ENCODE results near the gene LGALS3BP.
A peak's percentile ranks its signal among the peaks of the same experiment; 100 is the strongest.

LGALS3BP gene

DNA sequence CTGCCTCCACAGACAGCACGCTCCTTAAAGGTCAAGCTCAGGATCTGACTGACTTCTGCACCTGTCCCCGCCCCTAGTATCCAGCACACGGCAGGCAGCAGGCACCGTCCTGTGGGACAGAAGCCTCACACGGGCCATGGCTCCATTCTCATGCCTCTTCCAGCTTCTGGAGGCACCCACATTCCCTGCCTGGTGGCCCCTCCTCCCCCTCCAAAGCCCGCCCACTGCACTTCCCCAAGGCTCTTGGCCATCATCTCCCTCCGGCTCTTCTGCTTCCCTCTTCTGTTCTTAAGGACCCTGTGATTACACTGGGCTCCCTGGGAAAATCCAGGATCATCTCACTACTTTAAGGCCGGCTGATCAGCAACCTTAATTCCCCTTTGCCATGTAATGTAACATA is 26.3 kb upstream of the LGALS3BP start:
- DNase-seq (ENCODE audit: low spot score) = no peak
- H3K27ac ChIP-seq = no peak overlapping the region
- TF ChIP-seq, protein P1, sequence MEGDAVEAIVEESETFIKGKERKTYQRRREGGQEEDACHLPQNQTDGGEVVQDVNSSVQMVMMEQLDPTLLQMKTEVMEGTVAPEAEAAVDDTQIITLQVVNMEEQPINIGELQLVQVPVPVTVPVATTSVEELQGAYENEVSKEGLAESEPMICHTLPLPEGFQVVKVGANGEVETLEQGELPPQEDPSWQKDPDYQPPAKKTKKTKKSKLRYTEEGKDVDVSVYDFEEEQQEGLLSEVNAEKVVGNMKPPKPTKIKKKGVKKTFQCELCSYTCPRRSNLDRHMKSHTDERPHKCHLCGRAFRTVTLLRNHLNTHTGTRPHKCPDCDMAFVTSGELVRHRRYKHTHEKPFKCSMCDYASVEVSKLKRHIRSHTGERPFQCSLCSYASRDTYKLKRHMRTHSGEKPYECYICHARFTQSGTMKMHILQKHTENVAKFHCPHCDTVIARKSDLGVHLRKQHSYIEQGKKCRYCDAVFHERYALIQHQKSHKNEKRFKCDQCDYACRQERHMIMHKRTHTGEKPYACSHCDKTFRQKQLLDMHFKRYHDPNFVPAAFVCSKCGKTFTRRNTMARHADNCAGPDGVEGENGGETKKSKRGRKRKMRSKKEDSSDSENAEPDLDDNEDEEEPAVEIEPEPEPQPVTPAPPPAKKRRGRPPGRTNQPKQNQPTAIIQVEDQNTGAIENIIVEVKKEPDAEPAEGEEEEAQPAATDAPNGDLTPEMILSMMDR (IDR thresholded peaks at IDR 0.05) = no peak
- H3K4me3 ChIP-seq = no peak overlapping the region

DNA sequence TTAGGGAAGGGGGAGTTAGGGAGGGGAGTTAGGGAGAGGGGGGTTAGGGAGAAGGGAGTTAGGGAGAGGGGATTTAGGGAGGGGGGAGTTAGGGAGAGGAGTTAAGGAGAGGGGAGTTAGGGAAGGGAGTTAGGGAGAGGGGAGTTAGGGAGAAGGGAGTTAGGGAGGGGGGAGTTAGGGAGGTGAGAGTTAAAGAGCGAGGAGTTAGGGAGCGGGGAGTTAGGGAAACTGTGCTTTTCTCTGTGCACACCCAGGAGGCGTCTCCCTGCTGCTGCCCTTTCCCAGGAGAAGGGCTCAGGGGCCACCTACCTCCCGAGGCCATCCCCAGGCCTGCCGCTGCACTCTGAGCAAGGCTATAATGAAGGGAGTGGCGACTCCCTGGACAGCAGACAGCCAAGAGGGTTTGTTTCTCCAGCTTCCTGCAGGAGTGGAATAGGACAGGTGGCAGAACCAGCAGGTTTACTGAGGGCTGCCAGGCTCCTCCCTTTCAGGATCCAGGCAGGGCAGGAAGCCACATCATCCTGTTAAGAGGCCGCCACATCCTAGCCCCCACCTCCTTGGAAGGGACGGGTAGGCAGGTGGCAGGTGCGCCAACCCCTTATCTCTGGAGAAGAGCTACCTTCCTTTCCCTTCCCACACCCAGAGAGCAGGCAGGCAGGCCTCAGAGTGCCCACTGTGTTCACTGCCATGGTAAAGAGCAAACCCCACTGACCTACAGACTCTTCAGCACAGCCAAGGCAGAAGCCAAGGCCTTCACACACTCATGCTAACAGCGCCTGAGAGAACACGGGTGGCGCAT is 25.5 kb upstream of the LGALS3BP start:
- TF ChIP-seq, protein P1 (IDR thresholded peaks at IDR 0.05) = no peak
- Histone ChIP-seq H3K27ac (no peak overlapping the region), H3K4me3 (no peak overlapping the region)
- no peak for DNase-seq (ENCODE audit: low spot score)

DNA sequence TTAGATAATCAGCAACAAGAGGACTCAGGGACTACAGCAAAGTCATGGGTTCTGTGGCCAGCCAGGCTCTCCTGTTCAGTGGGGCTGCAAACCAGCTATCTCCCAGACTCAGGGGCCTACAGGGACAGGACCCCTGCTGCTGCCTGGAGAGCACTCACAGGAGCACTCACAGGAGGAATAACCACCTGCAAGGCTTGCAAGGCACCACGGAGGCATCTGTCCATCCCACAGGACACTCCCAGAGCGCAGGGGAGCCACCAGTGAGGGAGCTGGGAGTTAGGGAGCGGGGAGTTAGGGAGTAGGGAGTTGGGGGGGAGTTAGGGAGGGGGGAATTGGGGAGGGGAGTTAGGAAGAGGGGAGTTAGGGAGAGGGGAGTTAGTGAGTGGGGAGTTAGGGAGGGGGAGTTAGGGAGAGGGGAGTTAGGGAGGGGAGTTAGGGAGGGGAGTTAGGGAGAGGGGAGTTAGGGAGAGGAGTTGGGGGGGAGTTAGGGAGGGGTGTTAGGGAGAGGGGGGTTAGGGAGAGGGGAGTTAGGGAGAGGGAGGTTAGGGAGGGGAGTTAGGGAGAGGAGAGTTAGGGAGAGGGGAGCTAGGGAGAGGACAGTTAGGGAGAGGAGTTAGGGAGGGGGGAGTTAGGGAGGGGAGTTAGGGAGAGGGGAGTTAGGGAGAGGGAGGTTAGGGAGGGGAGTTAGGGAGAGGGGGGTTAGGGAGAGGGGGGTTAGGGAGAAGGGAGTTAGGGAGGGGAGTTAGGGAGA is 24.1 kb upstream of the LGALS3BP start:
- Histone ChIP-seq H3K27ac (no peak overlapping the region), H3K4me3 (no peak overlapping the region)
- no peak for DNase-seq (ENCODE audit: low spot score)
- TF ChIP-seq, protein P1 (IDR thresholded peaks at IDR 0.05) = no peak

DNA sequence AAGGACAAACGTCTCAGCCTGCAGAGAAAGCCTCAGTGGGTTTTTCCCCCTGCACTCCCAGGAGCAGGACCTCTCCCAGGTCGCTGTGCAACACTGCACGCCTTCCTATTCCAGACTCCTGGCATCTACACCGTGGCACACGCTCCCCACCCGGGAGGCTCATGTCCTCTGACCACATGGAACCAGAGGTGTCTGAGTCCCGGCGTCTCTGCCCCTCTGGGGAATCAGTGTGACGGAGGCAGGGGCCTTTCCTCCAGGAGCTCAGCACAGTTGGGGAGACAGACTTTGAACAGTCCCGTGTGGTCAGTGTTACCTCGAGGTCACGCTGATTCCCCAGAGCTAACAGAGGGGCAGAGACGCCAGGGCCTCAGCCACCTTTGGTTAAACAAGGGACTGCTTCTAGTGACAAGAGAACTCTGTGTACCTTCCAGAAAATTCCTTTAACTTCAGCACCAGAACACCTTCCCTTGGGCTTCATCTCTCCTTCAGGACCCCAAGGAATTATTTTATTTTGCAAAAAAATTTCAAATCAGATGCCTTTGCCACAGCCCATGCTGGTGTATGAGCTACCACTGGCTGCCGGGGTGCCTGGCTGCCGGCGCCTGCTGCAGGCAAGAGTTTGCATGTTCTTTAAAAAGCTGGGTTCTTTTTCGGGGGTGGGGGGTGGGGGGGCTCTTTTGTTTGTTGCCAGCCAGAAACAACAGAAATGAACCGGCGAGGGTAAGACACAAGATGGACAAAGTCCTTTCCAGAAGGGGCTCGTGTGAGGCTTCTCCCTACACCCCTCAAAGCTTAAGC is 23.3 kb upstream of the LGALS3BP start:
- no peak overlapping the region for H3K27ac ChIP-seq
- DNase-seq (ENCODE audit: low spot score) = no peak
- H3K4me3 ChIP-seq = no peak overlapping the region
- TF ChIP-seq, protein P1 (IDR thresholded peaks at IDR 0.05) = no peak

DNA sequence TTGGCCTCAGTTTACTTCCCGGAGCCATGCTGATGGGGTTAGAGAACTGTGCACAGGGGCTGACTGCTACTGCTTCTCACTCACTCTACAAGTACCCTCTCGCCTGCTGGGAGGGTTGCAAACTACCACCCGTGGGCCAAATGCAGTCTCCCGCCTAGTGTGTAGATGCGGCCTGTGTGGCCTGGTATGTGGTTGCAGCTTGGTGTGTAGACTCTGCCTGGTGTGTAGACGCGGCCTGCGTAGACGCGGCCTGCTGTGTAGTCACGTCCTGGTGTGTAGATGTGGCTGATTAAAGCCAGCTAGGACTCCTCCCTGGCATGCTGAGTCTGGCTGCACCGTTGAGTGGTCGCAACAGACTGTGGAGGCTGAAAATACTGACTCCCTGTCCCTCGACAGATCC is 22.6 kb upstream of the LGALS3BP start:
- DNase-seq (ENCODE audit: low spot score) = no peak
- Histone ChIP-seq H3K27ac (no peak overlapping the region), H3K4me3 (no peak overlapping the region)
- TF ChIP-seq, protein P1 (IDR thresholded peaks at IDR 0.05) = no peak

DNA sequence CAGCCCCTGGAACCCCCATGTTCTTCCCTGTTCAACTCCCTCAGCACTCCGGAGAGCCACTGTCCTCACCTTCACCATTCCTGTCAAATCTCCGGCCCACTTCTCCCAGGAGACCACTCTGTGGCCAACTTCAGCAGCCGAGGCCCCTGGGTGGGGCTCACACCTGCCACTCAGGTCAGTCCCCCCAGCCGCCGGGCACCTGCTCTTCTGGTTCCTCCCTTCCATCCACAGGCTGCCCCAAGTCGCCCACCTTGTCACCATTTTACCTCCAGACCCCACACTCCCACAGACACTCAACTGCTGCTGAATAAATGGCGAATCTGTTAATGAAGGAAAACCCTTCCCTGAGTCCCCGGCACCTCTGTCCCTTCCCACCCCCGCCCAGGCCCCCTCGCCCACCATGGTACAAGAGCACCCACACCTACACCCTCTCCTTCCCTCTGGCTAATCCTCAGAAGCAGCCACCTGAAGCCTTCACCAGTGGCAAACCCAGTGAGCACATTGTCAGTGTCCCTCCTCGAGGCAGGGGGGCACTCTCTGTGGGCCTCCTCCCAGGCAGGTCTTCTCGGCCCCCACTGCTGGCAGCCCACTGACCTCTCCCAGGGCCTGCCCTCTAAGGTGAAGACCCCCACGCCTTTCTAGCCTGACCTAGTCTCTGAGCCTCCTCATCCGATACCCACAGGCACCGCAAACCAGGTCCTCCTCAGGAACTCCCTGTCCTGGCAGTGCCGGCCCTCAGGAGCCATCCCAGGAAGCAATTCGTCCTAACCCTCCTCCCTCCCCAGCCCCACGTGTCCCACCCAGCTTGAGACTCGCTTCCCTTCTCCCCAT is 21.7 kb upstream of the LGALS3BP start:
- TF ChIP-seq, protein P1 (IDR thresholded peaks at IDR 0.05) = no peak
- H3K4me3 ChIP-seq = no peak overlapping the region
- H3K27ac ChIP-seq = peak overlapping the region in 1 of 2 donors; percentile 31
- peak; percentile 62 for DNase-seq (ENCODE audit: low spot score)
